T-helper 2 cell treated with Interferon-gamma antibody and Interleukin-4, amounts not matched to agents 100 ng/mL and 5 ng/mL, for 36 hours (primary cell): Measurements from ENCODE around the gene PCBP1. TPM values are rescaled to one million over a fixed set of nuclear protein-coding genes. Genes with fewer than 3 reads are reported as not detected.
"Not testable (repeated sequence)": the region's sequence is repeated elsewhere in the genome, so short reads cannot be mapped to it uniquely, and the experiment has no call there.

ENCODE experiments used
- intact Hi-C: fragments of 100-400 bp; cut with micrococcal nuclease; formaldehyde crosslinking; loops from one replicate; pipeline ENCODE4 v1.15.1; 2023
- total RNA-seq: library from RNA; stranded (reverse); gene quantifications from 2 replicates; pipeline ENCODE4 v1.2.3, GENCODE V29; 2022

Gene PCBP1
- 461 and 468 TPM in 2 replicates for total RNA-seq

- intact Hi-C loops: loop anchor here (1.0 to 10.0 kb wide), 9 partner anchors 18 to 442 kb away; partner anchors contain the start of genes AAK1, SNRPG and TIA1
Observed at GRCh38 chr2:70086838-70087701, at the start of gene PCBP1. TSS of gene PCBP1 (plus strand) at chr2:70087477. CDS start at chr2:70087744, 267 bp downstream.

GRCh38 chr2:70039366-70039765 lies 47.9 kb upstream of the PCBP1 start:
- intact Hi-C loops: no loop called here

- intact Hi-C loops: no loop called here
Observed at GRCh38 chr2:70041663-70042062, 45.6 kb upstream of the PCBP1 start.

GRCh38 chr2:70042246-70042645 lies 45.0 kb upstream of the PCBP1 start:
- intact Hi-C loops: no loop called here

GRCh38 chr2:70043252-70043875 lies 43.9 kb upstream of the PCBP1 start:
- intact Hi-C loops: loop anchor here (1.0 kb wide), 2 partner anchors 27 to 42 kb away; no protein-coding TSS in a partner anchor

GRCh38 chr2:70044290-70045040 lies 42.8 kb upstream of the PCBP1 start:
- intact Hi-C loops: no loop called here

GRCh38 chr2:70045405-70045804 lies 41.9 kb upstream of the PCBP1 start:
- intact Hi-C loops: no loop called here

GRCh38 chr2:70045932-70046331 lies 41.3 kb upstream of the PCBP1 start:
- intact Hi-C loops: no loop called here

GRCh38 chr2:70046534-70046933 lies 40.7 kb upstream of the PCBP1 start:
- intact Hi-C loops: no loop called here

- intact Hi-C loops: no loop called here
Observed at GRCh38 chr2:70047451-70047850, 39.8 kb upstream of the PCBP1 start.

GRCh38 chr2:70049255-70049654 lies 38.0 kb upstream of the PCBP1 start:
- intact Hi-C loops: no loop called here

- intact Hi-C loops: no loop called here
Observed at GRCh38 chr2:70050631-70051425, 36.4 kb upstream of the PCBP1 start.

GRCh38 chr2:70055259-70055658 lies 32.0 kb upstream of the PCBP1 start:
- intact Hi-C loops: not testable (repeated sequence)

GRCh38 chr2:70061317-70061716 lies 26.0 kb upstream of the PCBP1 start:
- intact Hi-C loops: no loop called here

GRCh38 chr2:70062270-70062669 lies 25.0 kb upstream of the PCBP1 start:
- intact Hi-C loops: no loop called here

GRCh38 chr2:70068119-70068518 lies 19.2 kb upstream of the PCBP1 start:
- intact Hi-C loops: no loop called here

- intact Hi-C loops: loop anchor here (1.0 kb wide), 3 partner anchors 17 to 154 kb away; partner anchors contain the start of gene MXD1
Observed at GRCh38 chr2:70069049-70069448, 18.2 kb upstream of the PCBP1 start.

GRCh38 chr2:70070542-70071268 lies 16.6 kb upstream of the PCBP1 start:
- intact Hi-C loops: loop anchor here (1.0 to 5.0 kb wide), 3 partner anchors 27 to 238 kb away; partner anchors contain the start of gene TIA1

- intact Hi-C loops: loop anchor here (5.0 kb wide), 2 partner anchors 174 to 241 kb away; partner anchors contain the start of gene TIA1
Observed at GRCh38 chr2:70073493-70073892, 13.8 kb upstream of the PCBP1 start.

- intact Hi-C loops: no loop called here
Observed at GRCh38 chr2:70078384-70078783, 8.9 kb upstream of the PCBP1 start.
